ENCODE results near the gene IGFBP1.

Gene IGFBP1

DNA sequence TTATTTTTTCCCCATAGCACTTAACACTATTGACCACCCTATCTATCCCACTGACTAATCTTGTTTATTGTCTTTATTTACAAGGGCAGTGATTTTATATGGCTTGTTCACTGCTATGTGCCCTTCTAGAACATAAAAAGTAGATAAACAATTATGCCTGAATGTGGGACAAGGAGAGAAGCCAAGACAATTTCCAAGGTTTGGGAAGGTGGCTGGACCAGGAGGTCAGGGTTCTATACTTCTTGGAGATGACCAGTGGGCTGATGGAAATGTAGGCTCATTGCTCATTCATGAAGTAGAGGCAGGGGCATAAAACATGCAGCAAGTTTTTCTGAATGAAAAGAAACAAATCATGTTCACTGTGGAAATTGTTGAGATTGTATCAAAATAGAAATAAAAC lies 21.3 kb downstream of the IGFBP1 start:
- TF ChIP-seq ZNF274 (IDR thresholded peaks at IDR 0.05; ENCODE audit: low read depth, low read length) = no peak
- no peak overlapping the region for H3K4me3 ChIP-seq (ENCODE audit: low read length)

- H3K4me3 ChIP-seq (ENCODE audit: low read length) = no peak overlapping the region
- no peak for TF ChIP-seq ZNF274 (IDR thresholded peaks at IDR 0.05; ENCODE audit: low read depth, low read length)
Measured at GRCh38 chr7:45910855-45911254, 22.6 kb downstream of the IGFBP1 start.

- no peak for TF ChIP-seq ZNF274 (IDR thresholded peaks at IDR 0.05; ENCODE audit: low read depth, low read length)
- H3K4me3 ChIP-seq (ENCODE audit: low read length) = no peak overlapping the region
Measured at GRCh38 chr7:45911311-45911710, 23.0 kb downstream of the IGFBP1 start.

GRCh38 chr7:45912972-45913371 lies 24.7 kb downstream of the IGFBP1 start:
- TF ChIP-seq ZNF274 (IDR thresholded peaks at IDR 0.05; ENCODE audit: low read depth, low read length) = no peak
- H3K4me3 ChIP-seq (ENCODE audit: low read length) = no peak overlapping the region

- no peak overlapping the region for H3K4me3 ChIP-seq (ENCODE audit: low read length)
- no peak for TF ChIP-seq ZNF274 (IDR thresholded peaks at IDR 0.05; ENCODE audit: low read depth, low read length)
Measured at GRCh38 chr7:45914911-45915310, 26.6 kb downstream of the IGFBP1 start.

DNA sequence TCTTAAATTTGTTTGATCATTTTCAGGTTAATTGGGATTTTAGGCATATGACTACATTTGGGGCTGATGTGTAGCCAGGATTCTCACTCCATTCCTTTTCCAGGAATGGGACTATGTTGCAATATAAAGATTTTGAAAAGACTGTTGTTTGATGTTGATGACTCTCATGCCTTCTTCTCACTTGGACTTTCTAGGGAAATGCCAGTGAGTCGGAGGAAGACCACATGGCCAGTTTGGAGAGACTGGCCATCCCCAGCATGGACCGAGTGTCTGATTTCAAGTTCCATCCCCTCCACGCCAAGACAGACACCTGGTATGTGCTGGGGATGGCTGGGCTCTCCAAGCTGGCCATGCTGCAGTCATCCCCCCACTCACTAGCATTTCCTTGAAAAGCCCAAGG lies 27.3 kb downstream of the IGFBP1 start:
- H3K4me3 ChIP-seq (ENCODE audit: low read length) = no peak overlapping the region
- TF ChIP-seq ZNF274 (IDR thresholded peaks at IDR 0.05; ENCODE audit: low read depth, low read length) = no peak

DNA sequence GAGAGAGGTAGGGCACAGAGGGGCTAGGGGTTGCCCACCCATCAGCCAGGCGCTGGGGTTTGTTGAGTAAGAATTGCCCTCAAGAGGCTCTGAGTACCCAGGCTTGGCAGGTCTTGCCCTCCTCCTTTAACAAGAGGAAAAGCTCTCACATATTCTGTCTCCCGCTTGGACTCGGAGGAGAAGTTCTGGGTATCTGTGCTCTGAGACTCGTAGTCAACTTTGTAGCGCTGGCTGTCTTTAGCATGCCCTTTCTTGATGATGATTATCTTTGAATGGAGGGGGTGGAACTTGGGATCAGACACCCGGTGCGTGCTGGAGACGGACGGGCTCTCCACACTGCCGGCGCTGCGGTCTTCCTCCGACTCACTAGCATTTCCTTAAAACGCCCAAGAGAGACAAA lies 28.8 kb downstream of the IGFBP1 start:
- no peak for TF ChIP-seq ZNF274 (IDR thresholded peaks at IDR 0.05; ENCODE audit: low read depth, low read length)
- no peak overlapping the region for H3K4me3 ChIP-seq (ENCODE audit: low read length)

DNA sequence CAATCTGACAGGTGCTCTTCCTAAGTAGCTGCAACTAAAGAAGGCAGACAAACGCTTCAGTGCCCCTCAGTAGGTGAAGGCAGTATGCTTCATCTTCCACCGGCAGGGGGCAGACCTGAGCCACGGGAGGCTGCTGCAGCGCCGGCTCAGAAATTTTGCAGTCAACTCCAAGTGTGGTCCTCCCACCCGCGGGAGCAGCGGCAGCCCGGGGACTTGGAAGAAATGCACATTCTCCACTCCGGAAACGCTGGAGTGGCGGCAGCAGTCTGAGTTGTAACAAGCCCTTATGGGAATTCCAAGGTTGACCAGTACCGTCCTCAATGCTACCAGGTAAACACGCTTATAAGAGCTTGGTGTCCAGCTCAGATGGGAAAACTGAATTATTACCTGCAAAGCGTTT lies 29.4 kb downstream of the IGFBP1 start:
- no peak for TF ChIP-seq ZNF274 (IDR thresholded peaks at IDR 0.05; ENCODE audit: low read depth, low read length)
- no peak overlapping the region for H3K4me3 ChIP-seq (ENCODE audit: low read length)

DNA sequence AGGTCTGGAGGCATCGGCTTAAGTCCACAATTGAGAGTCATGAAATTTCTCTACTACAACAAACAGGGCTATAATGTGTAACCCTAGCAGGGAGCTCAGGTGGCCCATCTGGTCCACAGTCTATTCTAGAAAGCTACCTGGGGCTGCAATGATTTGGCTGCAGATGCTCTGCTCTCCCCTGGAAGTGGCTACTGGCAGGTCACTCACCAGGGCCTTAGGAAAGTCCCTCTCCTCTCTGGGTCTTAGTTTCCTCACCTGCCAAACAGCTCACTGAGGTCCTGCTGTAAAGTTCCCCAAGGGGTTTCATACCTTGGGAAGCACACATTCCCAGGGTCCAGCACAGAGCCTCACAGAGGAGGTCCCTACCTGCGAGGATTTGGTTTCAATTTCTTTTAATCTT lies 30.3 kb downstream of the IGFBP1 start:
- no peak overlapping the region for H3K4me3 ChIP-seq (ENCODE audit: low read length)
- TF ChIP-seq ZNF274 (IDR thresholded peaks at IDR 0.05; ENCODE audit: low read depth, low read length) = no peak

DNA sequence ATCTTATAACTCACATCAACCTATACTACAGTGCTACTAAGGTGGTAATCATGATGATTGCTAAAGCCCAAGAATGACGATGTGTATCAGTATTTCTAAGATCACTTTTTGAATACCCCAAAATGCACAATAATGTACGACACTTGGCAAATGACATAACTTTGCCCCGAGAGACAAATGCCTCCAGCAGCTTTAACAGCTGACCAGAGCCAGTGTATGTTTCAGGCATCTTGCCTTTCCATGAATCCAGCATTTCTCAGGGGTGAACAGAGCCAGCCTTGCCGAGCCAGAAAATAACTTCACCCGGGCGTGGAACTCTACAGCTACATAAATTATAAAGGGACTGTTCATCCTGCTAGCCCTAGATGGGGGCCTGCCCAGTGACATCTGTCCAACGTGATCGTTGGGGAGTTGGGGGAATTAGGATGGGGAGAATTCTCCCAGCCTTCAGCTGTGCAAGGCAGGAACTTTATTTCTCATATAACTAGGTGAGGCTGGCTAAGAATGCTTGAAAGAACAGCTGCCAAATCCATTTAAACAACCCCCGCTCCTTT lies 31.0 kb downstream of the IGFBP1 start:
- no peak overlapping the region for H3K4me3 ChIP-seq (ENCODE audit: low read length)
- no peak for TF ChIP-seq ZNF274 (IDR thresholded peaks at IDR 0.05; ENCODE audit: low read depth, low read length)

- TF ChIP-seq ZNF274 (IDR thresholded peaks at IDR 0.05; ENCODE audit: low read depth, low read length) = no peak
- H3K4me3 ChIP-seq (ENCODE audit: low read length) = no peak overlapping the region
Measured at GRCh38 chr7:45919993-45920459, 31.7 kb downstream of the IGFBP1 start.

DNA sequence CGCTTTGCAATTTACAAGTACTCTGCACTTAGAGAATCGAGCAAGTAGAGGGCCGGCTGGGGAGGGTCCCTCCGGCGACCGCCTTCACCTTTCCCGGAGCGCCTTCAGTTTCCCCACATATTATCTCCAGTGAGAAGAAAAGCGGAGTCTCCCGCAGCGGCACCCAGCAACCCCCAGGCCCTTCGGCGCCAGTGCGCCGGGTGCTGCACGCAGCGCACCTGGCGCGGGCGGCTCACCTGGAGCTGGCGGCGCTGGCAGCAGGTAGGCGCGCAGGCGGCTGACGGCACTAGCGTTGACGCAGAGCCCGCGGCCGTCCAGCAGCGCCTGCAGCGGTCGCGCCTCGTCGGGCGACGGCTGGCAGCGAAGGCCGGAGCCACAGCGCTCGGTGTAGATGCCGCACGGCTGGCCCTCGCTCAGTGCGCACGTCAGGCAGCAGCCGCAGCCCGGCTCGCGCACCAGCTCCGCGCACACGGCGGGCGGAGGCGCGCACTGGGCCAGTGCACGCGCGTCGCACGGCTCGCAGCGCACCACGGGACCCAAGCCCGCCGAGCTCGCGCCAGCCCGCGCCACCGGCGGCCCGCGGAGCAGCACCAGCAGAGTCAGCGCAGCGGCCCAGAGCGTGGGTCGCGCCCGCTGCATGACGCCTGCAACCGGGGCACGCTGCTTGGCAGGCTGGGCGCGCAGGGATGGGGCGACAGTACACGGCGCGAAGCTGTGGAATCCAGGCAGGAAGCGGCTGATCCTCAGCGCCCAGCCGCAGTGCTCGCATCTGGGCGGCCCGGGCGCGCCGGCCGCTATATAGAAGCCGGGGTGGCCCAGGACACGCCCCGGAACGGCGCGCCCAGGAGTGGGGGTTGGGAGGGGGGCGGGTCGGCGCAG lies 32.5 kb downstream of the IGFBP1 start, which contains the start of gene IGFBP3:
Gene IGFBP3, minus strand, starts transcription at position 771 of the 879 bp plus-strand sequence. Its CDS starts 132 bp downstream, at position 639.
- TF ChIP-seq ZNF274 (IDR thresholded peaks at IDR 0.05; ENCODE audit: low read depth, low read length) = no peak
- no peak within 1 kb of the TSS for H3K4me3 ChIP-seq (ENCODE audit: low read length)

DNA sequence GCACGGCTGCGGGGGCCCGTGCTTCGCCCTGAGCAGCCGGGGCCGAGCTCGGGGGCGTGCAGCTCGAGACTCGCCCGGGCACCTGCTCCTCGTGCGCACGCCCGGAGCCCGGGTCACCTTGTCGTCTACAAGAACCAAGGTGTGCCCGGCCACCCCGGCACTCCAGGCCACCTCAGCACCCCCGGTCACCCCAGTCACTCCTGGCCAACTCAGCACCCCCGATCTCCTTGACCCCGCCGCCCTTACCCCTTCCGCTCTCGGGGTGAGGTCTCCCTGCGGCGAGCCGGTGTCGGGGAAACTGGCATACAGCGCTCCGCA lies 33.1 kb downstream of the IGFBP1 start:
- H3K4me3 ChIP-seq (ENCODE audit: low read length) = no peak overlapping the region
- TF ChIP-seq ZNF274 (IDR thresholded peaks at IDR 0.05; ENCODE audit: low read depth, low read length) = no peak

DNA sequence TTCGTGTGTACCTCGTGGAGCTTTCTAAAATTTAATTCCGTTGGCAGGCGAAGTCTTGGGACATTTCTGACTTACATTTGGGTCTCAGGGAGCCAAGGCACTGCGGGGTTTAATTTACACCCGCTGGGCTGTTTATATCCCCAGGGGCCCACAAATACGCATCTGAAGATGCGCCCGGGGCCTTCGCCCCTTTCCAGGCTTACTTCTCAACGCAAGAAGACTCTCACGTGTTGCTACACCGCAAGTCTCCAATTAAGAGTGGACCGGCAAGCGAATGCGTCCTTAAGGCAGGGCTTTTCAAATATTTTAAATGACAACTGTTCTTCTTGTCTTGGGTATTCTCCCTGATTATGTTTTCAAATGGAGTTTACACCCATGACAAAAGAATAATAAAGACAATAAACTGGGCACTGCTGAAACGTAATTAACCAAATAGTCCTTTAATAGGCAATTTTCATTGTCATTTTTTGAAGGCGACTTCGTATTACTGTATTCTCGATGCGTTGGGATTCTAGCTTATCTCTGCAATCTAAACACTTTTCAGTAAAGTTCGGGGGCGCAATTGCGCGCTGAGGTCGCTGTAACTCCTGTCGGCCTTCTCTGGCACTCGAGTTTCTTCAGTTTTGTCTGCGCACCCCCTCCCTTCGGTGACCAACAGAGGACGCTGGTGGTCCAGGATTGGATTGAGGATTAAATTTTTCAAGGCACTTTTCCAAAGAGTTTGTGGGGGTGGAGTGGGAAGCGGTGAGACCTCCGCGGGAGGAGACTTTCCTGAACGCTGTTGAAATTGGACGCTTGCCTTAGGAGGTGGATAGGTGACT lies 33.6 kb downstream of the IGFBP1 start:
- H3K4me3 ChIP-seq (ENCODE audit: low read length) = no peak overlapping the region
- no peak for TF ChIP-seq ZNF274 (IDR thresholded peaks at IDR 0.05; ENCODE audit: low read depth, low read length)
